ENCODE measurements around the gene LDAF1. TPM values are rescaled to one million over a fixed set of nuclear protein-coding genes. Genes with fewer than 3 reads are reported as not detected.

The LDAF1 gene
- total RNA-seq, 1 donor from 2014 or later = 25.4 TPM

DNA sequence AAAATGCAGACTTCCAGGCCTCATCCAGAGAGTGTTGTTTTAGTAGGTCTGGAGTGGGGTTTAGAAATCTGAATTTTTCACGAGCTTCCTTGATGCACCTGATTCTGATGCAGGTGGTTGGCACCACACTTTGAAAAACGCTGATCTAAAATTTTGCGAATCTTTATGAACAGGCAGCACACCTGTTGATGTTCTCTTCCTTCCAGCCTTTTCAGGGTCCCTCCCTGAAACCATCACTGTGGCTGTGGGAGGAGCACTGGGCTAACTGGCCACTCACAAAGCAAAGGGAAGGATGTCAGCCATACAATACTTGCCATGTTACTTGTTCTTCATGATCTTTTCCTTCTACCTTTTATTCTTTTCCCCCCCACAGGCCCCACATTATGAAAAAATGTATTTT, 14.2 kb downstream of the LDAF1 start:
- H3K9me3 Mint-ChIP-seq = no peaks in the 10 kb centered on the region
- peaks cover 26% of the 10 kb centered on the region for H3K36me3 Mint-ChIP-seq (ENCODE audit: low read depth)
- DNase-seq (ENCODE audit: low read depth, low spot score) = no peak
- H3K4me1 Mint-ChIP-seq = no peaks in the 10 kb centered on the region
- no peak overlapping the region for H3K27ac Mint-ChIP-seq (ENCODE audit: unreplicated experiment)
- H3K4me3 Mint-ChIP-seq = no peak overlapping the region
- no peaks in the 10 kb centered on the region for H3K27me3 Mint-ChIP-seq (ENCODE audit: low read depth)
- no peak for TF ChIP-seq CTCF (conservative IDR thresholded peaks at IDR 0.05)

DNA sequence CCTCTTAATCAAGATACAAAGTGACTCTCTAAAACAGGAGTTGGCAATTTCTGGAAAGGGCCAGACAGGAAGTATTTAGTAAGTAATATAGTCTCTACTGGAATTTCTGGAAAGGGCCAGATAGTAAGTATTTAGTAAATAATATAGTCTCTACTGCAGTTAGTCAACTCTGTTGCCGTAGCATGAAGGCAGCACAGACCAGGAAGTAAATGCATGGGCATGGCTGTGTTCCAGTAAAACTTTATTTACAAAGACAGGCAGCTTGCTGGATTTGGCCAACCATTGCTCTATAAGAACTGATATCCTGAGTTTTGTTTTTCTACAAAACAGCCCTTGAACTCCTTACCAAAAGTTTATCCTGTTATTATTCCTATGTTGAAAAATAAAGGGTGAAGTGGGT, 16.9 kb downstream of the LDAF1 start:
- Mint-ChIP-seq H3K27me3 (ENCODE audit: low read depth) (no peaks in the 10 kb centered on the region), H3K4me3 (no peak overlapping the region), H3K27ac (ENCODE audit: unreplicated experiment) (no peak overlapping the region), H3K36me3 (ENCODE audit: low read depth) (peaks cover 32% of the 10 kb centered on the region), H3K9me3 (peaks cover 2% of the 10 kb centered on the region), H3K4me1 (no peaks in the 10 kb centered on the region)
- no peak for DNase-seq (ENCODE audit: low read depth, low spot score)
- no peak for TF ChIP-seq CTCF (conservative IDR thresholded peaks at IDR 0.05)

- Mint-ChIP-seq H3K36me3 (ENCODE audit: low read depth) (peaks cover 46% of the 10 kb centered on the region), H3K27me3 (ENCODE audit: low read depth) (no peaks in the 10 kb centered on the region), H3K27ac (ENCODE audit: unreplicated experiment) (no peak overlapping the region), H3K4me1 (no peaks in the 10 kb centered on the region), H3K9me3 (peaks cover 12% of the 10 kb centered on the region), H3K4me3 (no peak overlapping the region)
- no peak for TF ChIP-seq CTCF (conservative IDR thresholded peaks at IDR 0.05)
- DNase-seq (ENCODE audit: low read depth, low spot score) = no peak
Observed at GRCh38 chr16:21179126-21179982, 20.9 kb downstream of the LDAF1 start.

DNA sequence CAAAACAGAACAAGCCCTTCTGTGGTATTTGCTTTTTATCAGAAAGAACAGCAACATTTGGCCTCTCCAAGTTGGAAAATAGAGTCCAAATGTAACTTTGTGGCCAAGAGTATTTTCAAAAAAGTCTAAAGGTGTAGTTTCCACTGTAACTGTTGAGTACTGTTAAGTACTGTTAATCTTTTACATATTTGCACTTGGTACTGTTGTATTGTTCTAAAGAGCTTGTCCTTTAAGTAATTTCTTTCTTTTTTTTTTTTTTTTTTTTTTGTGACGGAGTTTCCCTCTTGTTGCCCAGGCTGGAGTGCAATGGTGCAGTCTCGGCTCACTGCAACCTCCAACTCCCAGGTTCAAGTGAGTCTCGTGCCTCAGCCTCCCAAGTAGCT, 21.5 kb downstream of the LDAF1 start:
- Mint-ChIP-seq H3K9me3 (peaks cover 12% of the 10 kb centered on the region), H3K27ac (ENCODE audit: unreplicated experiment) (no peak overlapping the region), H3K4me1 (no peaks in the 10 kb centered on the region), H3K27me3 (ENCODE audit: low read depth) (no peaks in the 10 kb centered on the region), H3K36me3 (ENCODE audit: low read depth) (peaks cover 46% of the 10 kb centered on the region), H3K4me3 (no peak overlapping the region)
- no peak for TF ChIP-seq CTCF (conservative IDR thresholded peaks at IDR 0.05)
- DNase-seq (ENCODE audit: low read depth, low spot score) = no peak

- Mint-ChIP-seq H3K9me3 (peaks cover 12% of the 10 kb centered on the region), H3K27me3 (ENCODE audit: low read depth) (peaks cover 5% of the 10 kb centered on the region), H3K4me3 (no peak overlapping the region), H3K4me1 (peaks cover 15% of the 10 kb centered on the region), H3K27ac (ENCODE audit: unreplicated experiment) (no peak overlapping the region), H3K36me3 (ENCODE audit: low read depth) (peaks cover 29% of the 10 kb centered on the region)
- DNase-seq (ENCODE audit: low read depth, low spot score) = no peak
- no peak for TF ChIP-seq CTCF (conservative IDR thresholded peaks at IDR 0.05)
Observed at GRCh38 chr16:21183995-21184394, 25.5 kb downstream of the LDAF1 start.
